GM18870 (cell line): ENCODE measurements around the gene SH3BGRL3.

Experiments used
- ATAC-seq: cut with Tn5 transposase; IDR thresholded peaks from one replicate; pipeline ENCODE4 v1.9.1; 2021; ENCODE audit warnings: moderate library complexity; ENCODE audit not compliant: unreplicated experiment

SH3BGRL3 gene

DNA sequence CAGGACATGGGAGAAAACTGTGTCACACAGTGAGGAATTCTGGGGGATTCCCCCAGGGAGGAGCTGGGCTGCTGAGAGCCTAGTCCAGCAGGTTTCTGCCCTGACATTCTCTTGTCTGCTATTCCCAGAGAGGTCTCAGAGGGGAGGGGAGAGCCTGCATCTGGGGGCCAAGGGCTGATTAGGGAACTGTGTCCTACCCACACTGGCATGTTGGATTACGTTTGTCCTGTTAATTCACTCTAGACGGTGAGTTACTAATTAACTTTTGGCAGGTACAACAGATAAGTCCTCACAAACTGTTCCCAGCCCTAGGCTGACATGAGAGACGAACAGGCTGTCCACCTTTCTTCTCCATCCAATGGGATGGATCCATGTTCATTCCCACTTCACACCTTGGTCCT is 2.6 kb upstream of the SH3BGRL3 start:
- ATAC-seq: no peak

DNA sequence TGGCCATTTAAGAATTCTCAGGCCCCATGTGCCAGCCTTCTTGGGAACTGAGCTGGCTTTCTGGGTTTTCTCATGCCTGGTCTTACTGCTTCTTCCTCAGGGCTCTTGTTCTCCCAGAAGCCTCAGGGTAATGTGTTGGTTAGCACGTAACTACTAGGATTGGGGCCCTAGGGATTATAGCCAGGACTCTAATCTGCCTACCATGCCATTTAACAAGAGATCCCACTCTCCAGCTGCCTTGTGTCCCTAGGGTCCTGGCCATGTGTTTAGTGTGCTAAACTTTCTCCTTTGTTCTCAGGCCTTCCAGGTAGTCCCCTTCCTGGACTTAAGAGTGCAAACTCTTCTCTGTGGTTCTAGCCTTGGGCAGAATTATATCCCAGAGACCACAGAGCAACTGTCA is 2.2 kb upstream of the SH3BGRL3 start:
- no peak for ATAC-seq

DNA sequence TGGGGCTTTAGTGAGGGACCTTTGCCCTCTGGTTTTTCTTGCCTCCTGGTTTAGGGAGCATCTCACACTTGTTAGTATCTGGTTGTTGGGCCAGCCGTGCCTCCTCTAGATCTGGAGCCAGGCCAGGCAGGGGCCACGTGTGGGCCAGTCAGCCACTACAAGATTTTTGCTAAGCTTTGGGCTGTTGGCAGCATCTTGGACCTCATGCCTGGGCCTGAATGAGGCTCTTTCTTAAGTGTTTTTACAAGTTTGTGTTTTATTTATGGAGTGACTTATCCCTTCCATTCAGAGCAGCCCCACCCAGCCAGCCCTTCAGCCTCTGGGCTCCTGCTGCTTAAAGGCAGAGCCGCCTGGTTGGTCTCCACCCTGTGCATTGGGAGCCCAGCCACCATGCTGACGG is 1.6 kb upstream of the SH3BGRL3 start:
- ATAC-seq: no peak

DNA sequence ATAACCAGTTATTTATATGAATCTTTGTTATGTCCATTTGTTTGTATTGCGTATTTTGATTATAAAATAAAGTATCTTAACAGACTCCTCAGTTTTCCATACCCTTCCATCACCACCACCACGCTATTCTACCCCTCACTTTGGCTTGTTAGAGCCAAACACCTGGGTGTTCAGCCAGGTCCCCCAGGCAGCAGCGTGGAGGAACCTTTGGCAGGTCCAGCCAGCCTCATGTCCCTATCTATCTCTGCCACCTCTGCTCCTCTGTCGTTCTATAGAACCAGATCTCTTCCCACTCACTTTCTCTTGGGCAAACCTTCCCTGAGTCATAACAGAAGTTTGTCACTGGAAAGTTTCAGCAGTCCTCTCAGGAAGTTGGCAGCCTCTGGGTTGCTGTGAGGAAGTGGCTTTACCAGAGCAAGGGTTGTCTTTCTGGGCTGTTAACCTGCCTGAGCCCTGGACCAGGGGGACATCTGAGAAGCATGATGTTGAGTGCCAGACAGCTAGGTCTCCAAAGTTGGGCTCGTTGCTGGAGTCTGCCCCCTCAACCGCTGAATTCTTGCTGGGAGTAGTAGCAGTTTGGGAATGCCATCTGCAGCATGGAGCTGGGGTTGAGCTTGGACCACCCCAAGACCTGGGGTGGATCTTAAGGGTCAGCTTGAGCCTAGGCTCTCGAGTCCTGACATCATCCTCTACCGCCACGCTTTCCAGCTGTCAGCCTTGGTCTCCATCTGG is 996 bp upstream of the SH3BGRL3 start:
- no peak for ATAC-seq

DNA sequence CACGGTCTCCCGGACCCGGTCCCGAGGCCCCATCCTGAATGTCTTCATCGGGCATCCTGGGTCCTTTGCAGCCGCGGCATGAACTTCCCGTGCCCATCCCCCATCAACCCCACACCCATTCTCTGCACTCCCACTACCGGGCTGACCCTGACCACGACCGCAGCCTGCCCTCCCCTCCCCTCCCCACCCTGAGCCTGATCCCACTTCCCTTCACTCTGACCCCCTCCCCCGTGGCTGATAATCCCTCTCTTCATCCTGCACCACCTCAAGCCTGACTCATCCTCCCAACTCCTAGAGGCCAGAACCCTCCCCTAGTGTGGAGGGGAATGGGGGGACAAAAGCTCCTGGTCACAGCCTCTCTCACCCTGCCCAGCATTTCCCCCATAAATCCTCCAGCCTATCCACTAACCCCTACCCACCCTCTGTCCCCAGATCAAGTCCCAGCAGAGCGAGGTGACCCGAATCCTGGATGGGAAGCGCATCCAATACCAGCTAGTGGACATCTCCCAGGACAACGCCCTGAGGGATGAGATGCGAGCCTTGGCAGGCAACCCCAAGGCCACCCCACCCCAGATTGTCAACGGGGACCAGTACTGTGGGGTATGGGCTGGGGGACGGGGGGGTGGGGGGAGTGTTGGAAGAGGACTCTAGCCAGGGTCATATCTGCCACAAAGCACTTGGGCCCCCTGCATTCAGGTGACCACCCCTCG is 602 bp downstream of the SH3BGRL3 start:
- ATAC-seq: no peak

DNA sequence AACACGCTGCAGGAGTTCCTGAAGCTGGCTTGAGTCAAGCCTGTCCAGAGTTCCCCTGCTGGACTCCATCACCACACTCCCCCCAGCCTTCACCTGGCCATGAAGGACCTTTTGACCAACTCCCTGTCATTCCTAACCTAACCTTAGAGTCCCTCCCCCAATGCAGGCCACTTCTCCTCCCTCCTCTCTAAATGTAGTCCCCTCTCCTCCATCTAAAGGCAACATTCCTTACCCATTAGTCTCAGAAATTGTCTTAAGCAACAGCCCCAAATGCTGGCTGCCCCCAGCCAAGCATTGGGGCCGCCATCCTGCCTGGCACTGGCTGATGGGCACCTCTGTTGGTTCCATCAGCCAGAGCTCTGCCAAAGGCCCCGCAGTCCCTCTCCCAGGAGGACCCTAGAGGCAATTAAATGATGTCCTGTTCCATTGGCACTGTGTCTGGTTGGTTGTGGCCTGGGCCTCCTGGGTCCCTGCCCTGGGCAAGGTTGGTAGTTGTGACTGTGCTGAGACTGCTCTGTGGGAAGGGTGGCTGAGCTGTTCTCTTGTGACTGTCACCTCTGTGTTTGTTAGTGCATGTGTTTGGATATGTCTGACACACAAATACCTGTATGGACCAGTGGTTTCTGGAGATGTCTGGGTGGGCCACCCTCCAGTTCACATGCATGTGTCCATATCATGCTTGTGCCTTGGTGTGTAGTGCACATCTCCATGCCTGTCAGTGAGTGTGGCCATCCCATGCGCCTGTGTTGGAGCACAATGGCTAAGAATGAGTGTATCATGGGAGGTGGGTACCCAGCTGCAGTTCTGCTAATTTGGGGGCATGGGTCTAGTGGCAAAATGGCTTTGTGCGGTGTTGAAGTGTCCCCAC is 1.4 kb downstream of the SH3BGRL3 start:
- no peak for ATAC-seq

DNA sequence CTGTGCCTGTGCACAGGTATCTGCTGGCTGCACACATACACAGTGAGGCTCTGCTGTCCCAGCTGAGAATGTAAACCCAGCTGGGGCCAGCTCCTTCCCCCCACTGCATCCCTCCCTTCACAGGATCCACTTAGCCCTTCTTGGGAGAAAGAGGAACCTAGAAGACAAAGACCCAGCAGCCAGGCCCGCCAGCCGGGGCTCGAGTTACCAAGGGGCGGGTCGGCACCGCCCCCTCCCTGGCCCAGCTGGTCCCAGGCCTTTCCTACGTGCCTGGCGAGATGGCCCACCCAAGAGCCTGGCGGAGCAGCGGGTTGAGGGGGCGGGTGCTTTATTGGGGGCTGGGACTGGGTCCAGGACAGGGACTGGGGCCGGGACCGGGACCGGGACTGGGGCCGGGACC is 2.1 kb downstream of the SH3BGRL3 start:
- no peak for ATAC-seq

DNA sequence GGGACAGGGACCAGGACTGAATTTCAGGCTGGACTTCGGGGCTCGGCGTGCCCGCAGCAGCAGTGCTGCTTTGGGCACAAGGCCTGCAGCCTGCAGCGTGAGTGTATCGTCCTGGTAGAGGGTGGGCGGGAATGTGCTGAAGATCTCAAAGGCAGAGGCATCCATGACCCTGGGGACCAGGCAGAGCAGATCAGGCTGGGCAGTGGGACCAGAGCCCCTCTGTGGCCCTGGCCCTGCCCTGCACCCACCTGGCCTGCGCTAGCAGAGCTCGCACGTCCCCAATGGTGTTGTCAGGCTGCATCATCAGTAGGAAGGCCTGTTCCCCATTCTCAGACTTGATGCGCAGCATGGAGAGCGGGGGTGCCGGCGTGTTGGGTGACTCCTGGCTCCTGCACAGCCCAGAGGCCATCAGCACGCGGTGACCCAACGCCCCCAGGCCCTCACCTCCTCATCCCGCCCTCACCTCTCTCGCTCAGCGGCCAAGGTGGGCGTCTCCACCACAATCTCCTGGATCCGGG is 2.6 kb downstream of the SH3BGRL3 start:
- no peak for ATAC-seq

DNA sequence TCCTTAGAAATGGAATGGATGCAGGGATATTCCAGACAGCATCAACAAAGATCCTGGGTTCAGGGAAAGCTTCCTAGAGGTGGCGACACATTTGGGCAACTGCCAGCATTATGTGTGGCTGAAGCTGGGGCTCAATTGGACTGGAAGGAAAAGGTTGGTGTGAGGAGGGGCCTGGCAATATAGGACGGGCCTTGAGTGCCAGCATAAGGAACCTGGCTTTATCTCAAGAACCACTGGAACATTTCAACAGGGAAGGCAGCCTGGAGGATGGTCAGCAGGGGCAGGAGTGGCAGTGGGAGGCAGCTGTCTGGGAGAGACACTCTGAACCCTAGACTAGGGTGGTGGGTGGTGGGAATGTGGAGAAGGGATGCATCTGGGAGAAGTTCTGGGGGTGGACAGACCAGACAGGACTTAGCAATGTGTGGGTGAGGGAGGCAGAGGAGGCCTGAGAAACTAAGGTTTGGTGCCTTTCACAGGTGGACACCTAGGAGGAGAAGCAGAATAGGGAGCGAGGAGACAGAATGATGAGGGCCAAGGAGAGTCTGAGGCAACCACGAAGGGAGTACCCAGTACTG is 3.5 kb downstream of the SH3BGRL3 start:
- ATAC-seq: no peak

DNA sequence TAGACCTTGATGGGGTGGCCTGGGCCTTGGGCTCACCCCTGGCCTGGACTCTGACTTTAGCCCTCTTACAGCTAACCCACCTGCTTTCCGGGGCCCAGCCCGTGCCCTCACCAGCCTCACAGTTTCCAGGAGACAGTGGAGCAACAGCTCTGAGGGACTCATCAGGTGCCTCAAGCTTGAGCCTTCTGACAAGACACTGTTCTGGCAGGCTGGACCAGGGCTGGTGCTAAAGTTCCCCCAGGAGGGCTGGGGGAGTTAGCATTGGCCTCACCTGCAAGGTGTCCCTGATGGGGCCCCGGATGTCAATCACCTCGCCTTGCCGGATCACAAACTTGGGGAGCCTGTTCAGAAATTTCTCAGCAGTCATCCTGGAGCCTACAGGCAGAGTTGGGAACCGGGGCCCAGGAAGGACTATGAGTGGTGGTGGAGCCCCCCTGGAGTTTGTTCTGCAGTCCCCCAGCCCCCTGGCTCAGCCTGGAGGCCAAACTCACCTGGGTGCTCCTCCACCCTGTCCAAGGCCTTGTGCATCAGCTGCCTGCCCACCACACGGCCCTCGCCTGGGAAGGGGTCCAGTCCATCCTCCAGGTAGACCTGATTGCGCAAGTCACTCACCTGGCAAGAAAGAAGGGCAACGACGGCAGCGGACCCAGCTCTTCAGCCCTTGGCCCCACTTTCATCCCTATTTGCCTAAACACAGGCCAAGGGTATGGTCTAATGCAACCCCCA is 4.1 kb downstream of the SH3BGRL3 start:
- ATAC-seq: no peak

DNA sequence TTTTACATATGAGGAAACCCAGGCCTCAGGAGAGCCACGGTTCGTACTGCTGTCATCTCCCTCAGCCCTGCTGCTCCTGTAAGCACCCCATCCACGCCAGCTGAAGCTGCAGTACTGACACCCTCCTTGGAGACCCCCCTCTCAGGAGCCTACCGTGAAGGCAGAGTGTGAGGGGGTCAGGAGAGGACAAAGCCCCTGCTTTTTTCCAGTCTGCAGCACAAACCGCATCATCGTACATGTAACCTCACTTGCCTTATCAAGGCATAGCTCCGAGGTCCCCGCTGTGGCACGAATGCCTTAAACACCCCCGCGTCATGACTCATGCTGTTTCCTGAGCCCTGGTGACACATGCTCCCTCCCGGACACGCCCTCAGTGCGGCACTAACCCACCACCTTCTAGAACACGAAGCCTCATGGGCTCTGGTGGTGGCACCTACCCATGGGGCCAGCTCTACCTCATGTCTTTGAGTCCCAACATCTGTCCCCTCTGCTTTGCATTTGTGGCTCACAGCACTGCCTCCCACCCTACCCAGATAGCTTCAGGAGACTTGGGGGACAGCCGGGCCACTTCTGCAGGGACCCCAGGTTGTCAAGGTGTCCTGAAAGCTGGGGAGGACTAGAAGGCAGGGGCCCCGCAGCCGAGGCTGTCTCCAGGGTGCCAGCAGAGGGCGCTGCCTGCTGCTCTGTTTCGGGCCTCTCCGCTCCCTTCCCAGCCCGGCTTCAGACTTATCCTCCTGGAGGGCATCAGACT is 4.9 kb downstream of the SH3BGRL3 start:
- ATAC-seq: no peak

DNA sequence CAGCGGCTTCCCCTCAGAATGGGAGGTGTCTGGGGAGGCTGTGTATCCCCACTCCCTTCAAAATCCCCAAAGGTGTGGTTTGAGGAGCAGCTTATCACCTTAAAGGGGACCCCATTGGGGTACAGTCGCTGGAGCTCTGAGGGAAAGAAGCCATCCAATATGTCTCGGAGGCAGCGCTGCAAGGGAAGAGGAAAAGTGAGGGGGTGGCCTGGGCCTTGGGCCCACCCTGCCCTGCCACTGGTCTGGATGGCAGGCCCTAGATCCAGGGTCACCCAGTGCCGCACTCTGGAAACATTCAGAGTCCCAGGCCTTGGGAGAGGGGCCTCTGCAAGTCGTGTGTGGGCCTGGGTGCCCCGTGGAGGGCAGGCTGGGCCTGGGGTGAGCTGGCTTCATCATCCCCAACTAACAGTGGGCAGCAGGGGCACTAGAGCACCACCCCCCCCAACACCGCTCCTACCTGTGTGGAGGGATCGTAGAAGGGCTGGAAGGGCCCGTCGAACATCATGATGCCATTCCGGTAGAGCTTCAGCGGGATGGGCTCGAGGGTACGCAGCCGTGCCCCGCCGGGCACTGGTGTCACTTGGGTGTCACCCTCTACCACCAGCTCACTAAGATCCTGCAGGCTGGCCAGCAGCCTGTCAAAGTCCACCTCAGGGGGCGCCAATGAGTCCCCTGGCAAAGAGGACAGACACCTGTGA is 5.6 kb downstream of the SH3BGRL3 start:
- ATAC-seq: no peak

DNA sequence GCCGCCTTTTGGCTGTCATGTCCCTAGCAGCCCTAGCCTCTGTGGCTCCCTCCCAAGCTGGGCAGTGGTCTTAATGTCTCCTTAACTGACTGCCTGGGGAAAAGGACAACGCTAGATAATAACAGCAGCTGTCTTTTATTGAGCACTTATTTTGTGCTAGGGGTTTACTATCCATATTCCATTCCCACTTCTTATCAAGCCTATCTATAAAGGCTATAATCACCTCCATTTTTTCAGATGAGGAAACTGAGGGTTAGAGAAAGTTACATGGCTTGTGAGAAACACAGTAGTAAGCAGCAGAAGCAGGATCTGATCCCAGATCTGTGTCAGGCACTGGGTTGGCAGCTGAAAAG is 6.2 kb downstream of the SH3BGRL3 start:
- no peak for ATAC-seq

DNA sequence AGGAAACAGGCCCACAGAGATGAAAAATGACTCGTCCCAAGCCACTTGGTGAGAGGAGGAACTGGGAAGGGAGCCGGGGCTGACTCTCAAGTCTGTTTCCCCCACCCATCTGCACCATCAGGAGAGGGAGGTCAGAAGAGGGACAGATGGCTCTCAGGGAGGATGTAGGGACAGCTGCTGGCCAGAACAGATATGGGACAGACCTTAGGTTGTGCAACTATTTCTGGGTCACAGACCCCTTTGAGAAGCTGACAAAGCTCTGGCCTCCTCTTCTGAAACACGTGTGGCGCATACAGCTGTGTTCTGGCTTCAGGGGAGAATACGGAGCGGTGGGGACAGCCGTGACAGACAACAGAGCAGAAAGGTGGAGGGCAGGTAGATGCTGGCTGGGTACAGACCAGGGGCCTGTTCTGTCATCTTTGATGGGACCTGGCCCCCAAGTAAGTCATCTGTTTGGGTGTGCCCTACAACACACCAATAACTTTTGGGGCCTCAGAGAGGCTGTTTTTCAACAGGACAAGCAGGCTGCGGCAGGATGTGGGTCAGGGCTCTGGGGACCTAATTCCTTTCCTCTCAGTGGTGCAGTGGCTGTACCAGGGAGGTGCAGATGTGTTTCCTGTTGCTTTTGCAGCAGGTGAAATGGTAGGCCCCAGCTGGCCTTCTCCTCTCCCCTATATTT is 7.3 kb downstream of the SH3BGRL3 start:
- ATAC-seq: peak; percentile 37

DNA sequence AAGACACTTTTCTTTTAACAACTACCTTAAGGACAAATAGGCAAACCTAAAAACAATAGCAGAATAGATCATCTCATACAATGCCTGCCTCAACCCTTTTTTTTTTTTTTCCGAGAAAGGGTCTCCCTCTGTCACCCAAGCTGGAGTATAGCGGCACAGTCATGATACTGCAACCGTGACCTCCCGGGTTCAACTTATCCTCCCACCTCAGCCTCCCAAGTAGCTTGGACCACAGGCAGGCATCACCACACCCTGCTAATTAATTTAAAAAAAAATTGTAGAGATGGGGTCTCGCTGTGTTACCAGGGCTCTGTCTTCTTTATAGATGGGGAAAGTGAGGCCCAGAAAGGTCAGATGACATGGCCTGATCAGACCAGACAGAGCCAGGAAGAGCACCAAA is 7.9 kb downstream of the SH3BGRL3 start:
- ATAC-seq: no peak

DNA sequence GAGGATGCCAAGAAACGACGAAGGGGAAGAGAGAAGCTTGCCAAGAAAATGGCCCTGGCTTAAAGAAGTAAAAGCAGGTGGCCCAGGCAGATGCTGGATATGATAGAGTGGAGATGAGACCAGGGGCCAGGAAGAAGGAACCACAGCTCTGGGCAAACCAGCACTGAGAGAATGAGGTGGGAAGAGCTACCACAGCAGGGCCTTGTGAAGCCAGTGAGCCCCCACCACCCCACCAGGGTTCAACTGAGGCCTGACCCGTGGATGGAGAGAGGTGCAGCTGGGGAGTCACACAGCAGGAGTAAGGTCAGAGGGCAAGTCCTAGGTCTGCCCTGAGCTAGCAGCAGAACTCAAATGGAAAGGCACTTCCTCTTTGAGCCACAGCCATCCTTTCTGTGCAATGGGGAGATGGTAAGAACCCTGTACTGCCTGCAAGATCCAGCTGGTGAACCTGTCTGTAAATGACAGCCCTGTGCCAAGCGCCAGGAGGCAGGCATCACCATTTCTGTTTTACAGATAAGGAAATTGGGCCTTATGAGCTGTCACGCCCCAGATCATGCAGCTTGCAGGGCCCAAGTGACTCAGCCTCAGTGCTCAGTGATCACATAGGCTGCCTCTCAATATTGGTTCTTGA is 8.5 kb downstream of the SH3BGRL3 start:
- no peak for ATAC-seq

DNA sequence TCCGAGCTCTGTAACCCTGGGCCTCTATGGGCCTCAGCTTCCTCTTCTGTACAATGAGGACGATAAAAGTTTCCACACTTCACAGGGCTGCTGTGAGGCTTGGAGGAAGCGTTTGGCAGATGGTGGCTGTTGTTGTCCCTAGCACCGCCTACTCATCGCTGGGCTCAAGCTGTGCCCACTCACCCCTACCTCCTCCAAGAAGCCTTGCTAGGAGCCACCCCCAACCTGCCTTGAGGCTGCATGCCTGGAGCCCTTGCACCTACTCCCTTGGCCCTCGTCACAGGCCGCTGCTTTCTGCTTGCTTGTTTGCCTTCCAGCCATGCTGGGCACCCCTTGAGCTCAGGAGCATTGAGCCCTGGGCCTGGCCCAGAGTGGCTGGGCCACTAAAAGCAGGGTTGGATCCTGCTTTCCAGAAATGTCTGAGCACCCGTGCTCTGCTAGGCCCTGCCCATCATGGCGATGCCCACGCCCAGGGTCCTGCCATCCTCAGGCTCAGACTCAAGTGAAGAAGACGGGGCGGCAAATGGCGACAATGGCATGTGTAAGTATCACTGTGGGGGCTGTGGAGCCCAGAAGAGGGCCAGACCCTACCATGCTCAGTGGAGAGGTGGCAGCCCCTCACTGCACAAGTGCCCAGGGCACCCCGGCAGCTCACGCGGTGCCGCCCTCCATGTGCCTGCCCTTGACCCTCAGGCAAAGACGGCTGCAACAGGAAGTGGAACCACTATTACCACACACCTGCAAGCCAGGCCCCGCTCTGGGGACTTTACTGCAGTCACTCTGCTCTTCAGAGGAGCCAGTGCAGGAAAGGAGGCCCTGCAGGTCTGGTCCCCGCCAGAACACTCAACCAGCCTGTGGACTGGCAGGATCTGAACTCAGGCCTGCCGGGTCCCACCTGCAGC is 9.5 kb downstream of the SH3BGRL3 start:
- no peak for ATAC-seq
